Measurements from ENCODE around the gene HSD11B1L.

HSD11B1L gene

GRCh38 chr19:5673752-5674151 is 7.1 kb upstream of the HSD11B1L start (continued):
- TF ChIP-seq ZNF280D (tag by site-specific recombination; IDR thresholded peaks at IDR 0.05): no peak
- no peak for TF ChIP-seq IKZF3 (tag by site-specific recombination; IDR thresholded peaks at IDR 0.05)
- TF ChIP-seq ZBTB17 (tag by site-specific recombination; IDR thresholded peaks at IDR 0.05): peak; percentile 98
- no peak for TF ChIP-seq ZSCAN23 (tag by site-specific recombination; IDR thresholded peaks at IDR 0.05)
- no peak for TF ChIP-seq ZNF521 (tag by site-specific recombination; IDR thresholded peaks at IDR 0.05)
- TF ChIP-seq ZNF221 (tag by site-specific recombination; IDR thresholded peaks at IDR 0.05; ENCODE audit: borderline replicate concordance): no peak
- TF ChIP-seq ZBTB7A (tag by site-specific recombination; IDR thresholded peaks at IDR 0.05; ENCODE audit: low read depth): 0 out of 2 replicates have a peak, but pooled peaks have one; percentile 31
- 0 out of 2 replicates have a peak, but pooled peaks have one; percentile 11 for TF ChIP-seq PATZ1 (tag by site-specific recombination; IDR thresholded peaks at IDR 0.05)
- no peak for TF ChIP-seq ZNF747 (tag by site-specific recombination; IDR thresholded peaks at IDR 0.05)
- peak; percentile 35; the same call in 1 of the 2 replicates for TF ChIP-seq GLI4 (tag by site-specific recombination; IDR thresholded peaks at IDR 0.05)
- TF ChIP-seq ZNF366 (tag by site-specific recombination; conservative IDR thresholded peaks at IDR 0.05): peak; percentile 98
- TF ChIP-seq ZNF660 (tag by site-specific recombination; IDR thresholded peaks at IDR 0.05): no peak
- no peak for TF ChIP-seq YY1 (tag by site-specific recombination; IDR thresholded peaks at IDR 0.05)
- peak; percentile 82 for TF ChIP-seq ZFHX2 (tag by site-specific recombination; conservative IDR thresholded peaks at IDR 0.05)
- TF ChIP-seq HOXC10 (CRISPR knock-in tag; IDR thresholded peaks at IDR 0.05): no peak
- TF ChIP-seq ZNF48 (tag by site-specific recombination; IDR thresholded peaks at IDR 0.05): no peak
- TF ChIP-seq ZNF184 (tag by site-specific recombination; IDR thresholded peaks at IDR 0.05): no peak
- TF ChIP-seq ZNF148 (tag by site-specific recombination; IDR thresholded peaks at IDR 0.05; ENCODE audit: borderline replicate concordance): no peak
- TF ChIP-seq ZNF777 (tag by site-specific recombination; IDR thresholded peaks at IDR 0.05; ENCODE audit: borderline replicate concordance): peak; percentile 16; the same call in 1 of the 2 replicates

- Histone ChIP-seq H3K4me1 (ENCODE audit: control insufficient read depth, insufficient read depth, low read length) (no peaks in the 10 kb centered on the region), H3K4me3 (ENCODE audit: low read depth, low read length) (no peak overlapping the region), H3K36me3 (ENCODE audit: control insufficient read depth in 2 of 2, insufficient read depth in 1 of 2, low read length in 2 of 2) (peaks cover 0 to 22% of the 10 kb centered on the region in 2 experiments; a peak in 2 of 3 replicates), H3K9me3 (ENCODE audit: control insufficient read depth, insufficient read depth, low read depth, low read length) (no peaks in the 10 kb centered on the region), H3K27ac (ENCODE audit: extremely low read depth, low read depth, low read length) (no peak overlapping the region)
- no peak for TF ChIP-seq SP7 (tag by site-specific recombination; IDR thresholded peaks at IDR 0.05)
- TF ChIP-seq ZBTB17 (tag by site-specific recombination; IDR thresholded peaks at IDR 0.05): no peak
- 0 out of 2 replicates have a peak, but pooled peaks have one; percentile 22 for TF ChIP-seq ZBTB48 (tag by site-specific recombination; IDR thresholded peaks at IDR 0.05)
- TF ChIP-seq ZIC2 (tag by site-specific recombination; IDR thresholded peaks at IDR 0.05): peak; percentile 53; the same call in 1 of the 2 replicates
- TF ChIP-seq ZNF548 (tag by site-specific recombination; IDR thresholded peaks at IDR 0.05): no peak
- POLR2A ChIA-PET: interaction anchor here (0.8 kb wide), 2 partner anchors 12 to 15 kb away, joined by 3 to 4 read pairs; partner anchors contain the start of gene RPL36
- CTCF ChIA-PET: interaction anchor here (0.6 to 1.6 kb wide), 2 partner anchors 13 to 17 kb away, joined by 3 to 9 read pairs; no protein-coding TSS in a partner anchor
These were observed 6.1 kb upstream of the HSD11B1L start for GRCh38 chr19:5674714-5675113.
